Parathyroid adenoma (tissue), 2 donors: ENCODE results near the gene PEX11B.

ENCODE experiments used
- H2AFZ ChIP-seq: fragments of 300-600 bp; sonication (generic); one replicate; pipeline ENCODE4 v1.7.0; 2017; ENCODE audit warnings: antibody characterized with exemption, mild to moderate bottlenecking
- H3K27ac ChIP-seq: fragments of 300-600 bp; sonication (generic); one replicate; pipeline ENCODE4 v1.7.0; 2017
- H3K27me3 ChIP-seq: fragments of 300-600 bp; sonication (generic); one replicate; pipeline ENCODE4 v1.7.0; 2017; ENCODE audit warnings: low read length; ENCODE audit not compliant: control insufficient read depth, insufficient read depth
- H3K36me3 ChIP-seq: fragments of 300-600 bp; sonication (generic); one replicate; pipeline ENCODE4 v1.7.0; 2017; ENCODE audit warnings: low read length; ENCODE audit not compliant: control insufficient read depth, insufficient read depth
- H3K4me1 ChIP-seq: fragments of 300-600 bp; sonication (generic); one replicate; pipeline ENCODE4 v1.7.0; 2017; ENCODE audit warnings: control low read depth
- H3K4me2 ChIP-seq: fragments of 300-600 bp; sonication (generic); one replicate; pipeline ENCODE4 v1.7.0; 2017; ENCODE audit warnings: low read length
- H3K4me3 ChIP-seq: fragments of 300-600 bp; sonication (generic); one replicate; pipeline ENCODE4 v1.7.0; 2017; ENCODE audit warnings: low read depth, low read length
- H3K79me2 ChIP-seq: fragments of 300-600 bp; sonication (generic); one replicate; pipeline ENCODE4 v1.7.0; 2017; ENCODE audit warnings: control low read depth
- H3K9ac ChIP-seq: fragments of 300-600 bp; sonication (generic); one replicate; pipeline ENCODE4 v1.7.0; 2017; ENCODE audit warnings: mild to moderate bottlenecking
- H3K9me3 ChIP-seq: fragments of 300-600 bp; sonication (generic); one replicate; pipeline ENCODE4 v1.7.0; 2017; ENCODE audit warnings: low read length; ENCODE audit not compliant: control insufficient read depth
- CTCF ChIP-seq: fragments of 300-600 bp; sonication (generic); IDR thresholded peaks from one replicate; pipeline ENCODE4 v1.7.0; 2017; ENCODE audit warnings: antibody characterized with exemption, mild to moderate bottlenecking
- donor health status: primary hyperparathyroidism.

PEX11B gene

GRCh38 chr1:145960468-145961108 lies 42.1 kb upstream of the PEX11B start:
- peaks cover 10% of the 10 kb centered on the region for H3K4me1 ChIP-seq
- peak overlapping the region; percentile 83 for H2AFZ ChIP-seq
- H3K9me3 ChIP-seq: no peaks in the 10 kb centered on the region
- peak overlapping the region; percentile 94 for H3K4me2 ChIP-seq
- no peaks in the 10 kb centered on the region for H3K36me3 ChIP-seq
- H3K9ac ChIP-seq: peak overlapping the region; percentile 37
- peaks cover 3% of the 10 kb centered on the region for H3K79me2 ChIP-seq
- H3K4me3 ChIP-seq: peak overlapping the region; percentile 78
- TF ChIP-seq CTCF: no peak
- peak overlapping the region; percentile 77 for H3K27ac ChIP-seq
- no peaks in the 10 kb centered on the region for H3K27me3 ChIP-seq

GRCh38 chr1:145959957-145960467 lies 41.5 kb upstream of the PEX11B start:
- Histone ChIP-seq H2AFZ (peak overlapping the region; percentile 83), H3K9ac (no peak overlapping the region), H3K36me3 (no peaks in the 10 kb centered on the region), H3K9me3 (no peaks in the 10 kb centered on the region), H3K4me3 (peak overlapping the region; percentile 78), H3K4me1 (peaks cover 10% of the 10 kb centered on the region), H3K79me2 (peaks cover 3% of the 10 kb centered on the region), H3K4me2 (no peak overlapping the region), H3K27ac (no peak overlapping the region), H3K27me3 (no peaks in the 10 kb centered on the region)
- no peak for TF ChIP-seq CTCF

- Histone ChIP-seq H3K4me3 (no peak overlapping the region), H3K27ac (no peak overlapping the region), H3K9me3 (no peaks in the 10 kb centered on the region), H3K4me2 (no peak overlapping the region), H2AFZ (no peak overlapping the region), H3K4me1 (peaks cover 10% of the 10 kb centered on the region), H3K27me3 (no peaks in the 10 kb centered on the region), H3K36me3 (no peaks in the 10 kb centered on the region), H3K79me2 (peaks cover 3% of the 10 kb centered on the region), H3K9ac (no peak overlapping the region)
- no peak for TF ChIP-seq CTCF
These were observed 40.8 kb upstream of the PEX11B start for GRCh38 chr1:145959333-145959732.

- no peak for TF ChIP-seq CTCF
- peaks cover 10% of the 10 kb centered on the region for H3K4me1 ChIP-seq
- H3K27me3 ChIP-seq: no peaks in the 10 kb centered on the region
- no peak overlapping the region for H3K27ac ChIP-seq
- no peaks in the 10 kb centered on the region for H3K36me3 ChIP-seq
- no peak overlapping the region for H2AFZ ChIP-seq
- peaks cover 3% of the 10 kb centered on the region for H3K79me2 ChIP-seq
- no peak overlapping the region for H3K4me3 ChIP-seq
- no peak overlapping the region for H3K4me2 ChIP-seq
- H3K9ac ChIP-seq: no peak overlapping the region
- no peaks in the 10 kb centered on the region for H3K9me3 ChIP-seq
These were observed 40.2 kb upstream of the PEX11B start for GRCh38 chr1:145958734-145959133.
